IMR-90 (cell line): ENCODE results near the gene COL23A1. TPM values are rescaled to one million over a fixed set of nuclear protein-coding genes. Genes with fewer than 3 reads are reported as not detected.

Source experiments
- ATAC-seq: fragments of 200-7000 bp; cut with Tn5 transposase; 2 replicates; pipeline ENCODE4 v1.9.1; 2020; ENCODE audit warnings: low read depth, mild to moderate bottlenecking, moderate library complexity
- BruUV-seq: library from RNA; stranded (reverse); fragments of 400-500 nt; replicated peaks from 2 replicates; lab custom pipeline; 2021; lab: Mats Ljungman, UMichigan
- CTCF ChIA-PET: fragments of 300-600 bp; formaldehyde crosslinking; extraction: SDS; loops from one replicate; lab custom pipeline; 2021; ENCODE audit warnings: antibody characterized with exemption; lab: Yijun Ruan, JAX
- POLR2A ChIA-PET: fragments of 300-600 bp; sonication (Branson Sonifier 250); formaldehyde crosslinking; loops from one replicate; lab custom pipeline; 2022; ENCODE audit warnings: antibody characterized with exemption; ENCODE audit not compliant: unreplicated experiment; lab: Charles Lee
- DNase-seq: peaks from one replicate; pipeline ENCODE4 v3.0.0; 2013
- H2AFZ ChIP-seq: replicated peaks from 2 replicates; pipeline ENCODE3; 2013; ENCODE audit warnings: low read length, mild to moderate bottlenecking; ENCODE audit not compliant: poor library complexity
- H2AK5ac ChIP-seq: 2 replicates; pipeline ENCODE4 v1.6.1; 2013; ENCODE audit warnings: low read depth, low read length, inconsistent platforms
- H2AK9ac ChIP-seq: replicated peaks from 2 replicates; pipeline ENCODE3; 2013; ENCODE audit warnings: mild to moderate bottlenecking, low read depth, low read length, moderate library complexity; ENCODE audit not compliant: poor library complexity
- H2BK120ac ChIP-seq: 2 replicates; pipeline ENCODE4 v1.6.1; 2013; ENCODE audit warnings: low read depth, low read length, inconsistent platforms
- H2BK15ac ChIP-seq: 3 replicates; pipeline ENCODE4 v1.6.1; 2013; ENCODE audit warnings: low read depth, low read length, inconsistent platforms
- H2BK20ac ChIP-seq: 2 replicates; pipeline ENCODE4 v1.6.1; 2013; ENCODE audit warnings: low read depth, mild to moderate bottlenecking, inconsistent platforms, low read length, moderate library complexity
- H2BK5ac ChIP-seq: 2 replicates; pipeline ENCODE4 v1.6.1; 2013; ENCODE audit warnings: mild to moderate bottlenecking, low read depth, low read length, inconsistent platforms; ENCODE audit not compliant: poor library complexity, severe bottlenecking
- H3K14ac ChIP-seq: replicated peaks from 2 replicates; pipeline ENCODE4 v1.6.1; 2013; ENCODE audit warnings: low read depth, low read length, inconsistent platforms
- H3K18ac ChIP-seq: 2 replicates; pipeline ENCODE4 v1.6.1; 2013; ENCODE audit warnings: low read depth, low read length, control low read depth
- H3K23ac ChIP-seq: 2 replicates; pipeline ENCODE4 v1.6.1; 2013; ENCODE audit warnings: low read depth, low read length, inconsistent platforms
- H3K27ac ChIP-seq: 2 replicates; pipeline ENCODE4 v1.5.1; 2013; ENCODE audit warnings: mild to moderate bottlenecking, control low read depth, low read length; ENCODE audit not compliant: insufficient read depth
- H3K27me3 ChIP-seq: 2 replicates; pipeline ENCODE4 v1.6.1; 2013; ENCODE audit warnings: low read length; ENCODE audit not compliant: control insufficient read depth, insufficient read depth
- H3K36me3 ChIP-seq: 2 replicates; pipeline ENCODE4 v1.6.1; 2013; ENCODE audit warnings: low read length, mixed read lengths; ENCODE audit not compliant: control insufficient read depth, insufficient read depth
- H3K4ac ChIP-seq: 2 replicates; pipeline ENCODE4 v1.6.1; 2013; ENCODE audit warnings: low read depth, low read length, inconsistent platforms
- H3K4me1 ChIP-seq: 2 replicates; pipeline ENCODE4 v1.6.1; 2013; ENCODE audit warnings: low read length, mixed read lengths; ENCODE audit not compliant: control insufficient read depth, insufficient read depth
- H3K4me2 ChIP-seq: 2 replicates; pipeline ENCODE4 v1.6.1; 2013; ENCODE audit warnings: low read depth, mild to moderate bottlenecking, control low read depth, low read length, moderate library complexity
- H3K4me3 ChIP-seq: 2 replicates; pipeline ENCODE4 v1.5.1; 2013; ENCODE audit warnings: low read depth, mild to moderate bottlenecking, control low read depth, low read length, moderate library complexity; ENCODE audit not compliant: insufficient read depth
- H3K56ac ChIP-seq: 2 replicates; pipeline ENCODE4 v1.6.1; 2013; ENCODE audit warnings: low read length, inconsistent platforms; ENCODE audit not compliant: insufficient read depth; ENCODE audit errors: extremely low read depth
- H3K79me1 ChIP-seq, 2 experiments: 2 replicates each; pipeline ENCODE4 v1.6.1; 2013; ENCODE audit warnings: low read length in 2 of 2, inconsistent platforms in 1 of 2, low read depth in 1 of 2
- H3K9ac ChIP-seq: 2 replicates; pipeline ENCODE4 v1.6.1; 2013; ENCODE audit warnings: low read depth, low read length, control low read depth
- H3K9me1 ChIP-seq: 2 replicates; pipeline ENCODE4 v1.6.1; 2013; ENCODE audit warnings: low read length, inconsistent platforms; ENCODE audit not compliant: insufficient read depth
- H3K9me3 ChIP-seq: 2 replicates; pipeline ENCODE4 v1.6.1; 2013; ENCODE audit warnings: low read length; ENCODE audit not compliant: control insufficient read depth, insufficient read depth
- H4K20me1 ChIP-seq: 2 replicates; pipeline ENCODE4 v1.6.1; 2013; ENCODE audit warnings: low read length, inconsistent platforms; ENCODE audit not compliant: insufficient read depth
- H4K5ac ChIP-seq: 2 replicates; pipeline ENCODE4 v1.6.1; 2013; ENCODE audit warnings: mild to moderate bottlenecking, low read depth, low read length, control low read depth
- H4K8ac ChIP-seq, 2 experiments: 2 replicates each; pipeline ENCODE4 v1.6.1; 2013; ENCODE audit warnings: low read depth in 2 of 2, low read length in 2 of 2, control low read depth in 1 of 2, inconsistent platforms in 1 of 2
- H4K91ac ChIP-seq: 2 replicates; pipeline ENCODE4 v1.6.1; 2013; ENCODE audit warnings: low read depth, low read length, inconsistent platforms; ENCODE audit not compliant: insufficient read depth
- BHLHE40 ChIP-seq: fragments of 150-350 bp; IDR thresholded peaks from 2 replicates; pipeline ENCODE4 v1.6.1; 2016; ENCODE audit warnings: mild to moderate bottlenecking, low read depth, low read length
- CEBPB ChIP-seq: IDR thresholded peaks from 2 replicates; pipeline ENCODE4 v1.6.1; 2012; ENCODE audit warnings: low read depth, low read length, improper control_type of control experiment
- CHD1 ChIP-seq: IDR thresholded peaks from 2 replicates; pipeline ENCODE4 v1.6.1; 2012; ENCODE audit warnings: low read depth, low read length, improper control_type of control experiment
- FOS ChIP-seq: fragments of 150-350 bp; IDR thresholded peaks from 2 replicates; pipeline ENCODE4 v1.6.1; 2016; ENCODE audit warnings: low read depth, low read length
- MAFK ChIP-seq: IDR thresholded peaks from 2 replicates; pipeline ENCODE4 v1.6.1; 2012; ENCODE audit warnings: low read depth, low read length, improper control_type of control experiment
- MXI1 ChIP-seq: IDR thresholded peaks from 2 replicates; pipeline ENCODE4 v1.6.1; 2012; ENCODE audit warnings: low read depth, mild to moderate bottlenecking, low read length, moderate library complexity, borderline replicate concordance
- NFE2L2 ChIP-seq: fragments of 150-350 bp; IDR thresholded peaks from 2 replicates; pipeline ENCODE4 v1.6.1; 2016; ENCODE audit warnings: low read depth, mild to moderate bottlenecking, low read length
- POLR2A ChIP-seq: IDR thresholded peaks from 2 replicates; pipeline ENCODE4 v1.6.1; 2012; ENCODE audit warnings: mild to moderate bottlenecking, low read depth, low read length
- RAD21 ChIP-seq: IDR thresholded peaks from 2 replicates; pipeline ENCODE4 v1.6.1; 2012; ENCODE audit warnings: low read length, improper control_type of control experiment
- WGBS, 2 experiments: methylation state at CpG; one replicate each; pipeline versions ENCODE4 v1.1.5 to v1.1.7; 2013; ENCODE audit warnings: missing lambda C conversion rate in 2 of 2; ENCODE audit not compliant: insufficient read length in 1 of 2; ENCODE audit errors: extremely low coverage in 2 of 2; 5-methylcytosine and 5-hydroxymethylcytosine counted together
- dilution Hi-C: fragments of 300-500 bp; cut with HindIII; formaldehyde crosslinking; loops from one replicate; pipeline ENCODE4 v1.14.3; 2018; ENCODE audit warnings: low sequenced_read_pairs; ENCODE audit not compliant: unreplicated experiment
- in situ Hi-C: fragments of 300-500 bp; cut with MboI; formaldehyde crosslinking; loops from 3 replicates; pipeline ENCODE4 v1.14.3; 2019; ENCODE audit warnings: low sequenced_read_pairs, inconsistent platforms, mixed read lengths
- intact Hi-C: fragments of 100-400 bp; cut with micrococcal nuclease; formaldehyde crosslinking; loops from 2 replicates; pipeline ENCODE4 v1.10.0; 2022
- polyA plus RNA-seq, 3 experiments: library from polyadenylated mRNA; depleted of rRNA; stranded (reverse); fragments of >200 nt; gene quantifications; 2 replicates each; pipeline ENCODE4 v1.2.3, GENCODE V29; 2012; ENCODE audit warnings: low replicate concordance in 1 of 3
- total RNA-seq: library from RNA; depleted of rRNA; stranded (reverse); fragments of >200 nt; gene quantifications from 2 replicates; pipeline ENCODE4 v1.2.3, GENCODE V29; 2012
- TF ChIP-seq, protein P1 (sequence below): fragments of 150-350 bp; IDR thresholded peaks from 2 replicates; pipeline ENCODE4 v1.6.1; 2016; ENCODE audit warnings: low read depth, mild to moderate bottlenecking, low read length, moderate library complexity, borderline replicate concordance
- TF ChIP-seq, protein P2 (sequence below): fragments of 150-350 bp; IDR thresholded peaks from 2 replicates; pipeline ENCODE4 v1.6.1; 2017; ENCODE audit warnings: mild to moderate bottlenecking, antibody characterized with exemption, low read length, low read depth
- TF ChIP-seq, protein P3 (sequence below): conservative IDR thresholded peaks from 2 replicates; pipeline ENCODE4 v1.5.1; 2012; ENCODE audit warnings: mild to moderate bottlenecking, low read depth, low read length, improper control_type of control experiment

Gene COL23A1
- total and polyA plus RNA-seq, 2 of the 4 experiments (the other 2 are of a cell fraction): not detected

DNA sequence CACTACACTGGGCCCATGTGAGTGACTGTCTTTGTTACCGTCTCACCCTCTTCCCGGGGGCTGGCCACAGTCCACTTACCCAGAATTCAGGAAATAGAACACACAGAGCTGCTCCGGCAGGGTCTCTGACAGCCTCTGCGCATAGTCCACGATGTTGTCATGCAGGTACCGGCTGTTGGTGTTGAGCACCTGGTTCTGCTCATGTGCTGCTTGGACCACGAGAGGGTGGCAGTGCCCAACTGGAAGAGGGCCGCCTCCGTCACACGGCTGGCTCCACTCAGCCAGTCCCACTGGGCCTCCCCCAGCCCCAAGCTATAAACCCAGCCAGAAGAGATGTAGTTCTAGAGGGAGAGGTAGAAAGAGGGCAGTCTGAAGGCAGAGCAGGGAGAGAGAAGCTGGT, 360.3 kb downstream of the COL23A1 start:
- H3K4me2 ChIP-seq: no peak overlapping the region
- peaks cover 21 to 57% of the 10 kb centered on the region in 2 experiments for H3K79me1 ChIP-seq
- ChIA-PET CTCF (no interaction called here), POLR2A (no interaction called here)
- no peak overlapping the region for H2AFZ ChIP-seq
- dilution Hi-C loops (no loop called here), in situ Hi-C loops (no loop called here), intact Hi-C loops (loop anchor here (5.0 kb wide), 1 partner anchor 397 kb away; the partner anchor contains the start of gene CLK4)
- H3K4me1 ChIP-seq: peaks cover 9% of the 10 kb centered on the region
- DNase-seq (no peak), ATAC-seq (no peak)
- H3K9ac ChIP-seq: no peak overlapping the region
- H3K23ac ChIP-seq: no peak overlapping the region
- H3K9me3 ChIP-seq: 0 out of 2 replicates have a peak, but pooled peaks cover 2% of the 10 kb centered on the region
- no peak overlapping the region for H3K56ac ChIP-seq
- no peak overlapping the region for H4K91ac ChIP-seq
- H2AK5ac ChIP-seq: no peak overlapping the region
- H2AK9ac ChIP-seq: no peak overlapping the region
- no peak overlapping the region for H4K5ac ChIP-seq
- H3K27me3 ChIP-seq: no peaks in the 10 kb centered on the region
- no peak for TF ChIP-seq MAFK
- no peak for TF ChIP-seq BHLHE40
- TF ChIP-seq FOS: no peak
- no peak for TF ChIP-seq POLR2A
- TF ChIP-seq, protein P1, sequence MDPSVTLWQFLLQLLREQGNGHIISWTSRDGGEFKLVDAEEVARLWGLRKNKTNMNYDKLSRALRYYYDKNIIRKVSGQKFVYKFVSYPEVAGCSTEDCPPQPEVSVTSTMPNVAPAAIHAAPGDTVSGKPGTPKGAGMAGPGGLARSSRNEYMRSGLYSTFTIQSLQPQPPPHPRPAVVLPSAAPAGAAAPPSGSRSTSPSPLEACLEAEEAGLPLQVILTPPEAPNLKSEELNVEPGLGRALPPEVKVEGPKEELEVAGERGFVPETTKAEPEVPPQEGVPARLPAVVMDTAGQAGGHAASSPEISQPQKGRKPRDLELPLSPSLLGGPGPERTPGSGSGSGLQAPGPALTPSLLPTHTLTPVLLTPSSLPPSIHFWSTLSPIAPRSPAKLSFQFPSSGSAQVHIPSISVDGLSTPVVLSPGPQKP: no peak
- TF ChIP-seq, protein P2, sequence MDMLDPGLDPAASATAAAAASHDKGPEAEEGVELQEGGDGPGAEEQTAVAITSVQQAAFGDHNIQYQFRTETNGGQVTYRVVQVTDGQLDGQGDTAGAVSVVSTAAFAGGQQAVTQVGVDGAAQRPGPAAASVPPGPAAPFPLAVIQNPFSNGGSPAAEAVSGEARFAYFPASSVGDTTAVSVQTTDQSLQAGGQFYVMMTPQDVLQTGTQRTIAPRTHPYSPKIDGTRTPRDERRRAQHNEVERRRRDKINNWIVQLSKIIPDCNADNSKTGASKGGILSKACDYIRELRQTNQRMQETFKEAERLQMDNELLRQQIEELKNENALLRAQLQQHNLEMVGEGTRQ: no peak
- no peak for TF ChIP-seq MXI1
- TF ChIP-seq CHD1: no peak
- TF ChIP-seq, protein P3, sequence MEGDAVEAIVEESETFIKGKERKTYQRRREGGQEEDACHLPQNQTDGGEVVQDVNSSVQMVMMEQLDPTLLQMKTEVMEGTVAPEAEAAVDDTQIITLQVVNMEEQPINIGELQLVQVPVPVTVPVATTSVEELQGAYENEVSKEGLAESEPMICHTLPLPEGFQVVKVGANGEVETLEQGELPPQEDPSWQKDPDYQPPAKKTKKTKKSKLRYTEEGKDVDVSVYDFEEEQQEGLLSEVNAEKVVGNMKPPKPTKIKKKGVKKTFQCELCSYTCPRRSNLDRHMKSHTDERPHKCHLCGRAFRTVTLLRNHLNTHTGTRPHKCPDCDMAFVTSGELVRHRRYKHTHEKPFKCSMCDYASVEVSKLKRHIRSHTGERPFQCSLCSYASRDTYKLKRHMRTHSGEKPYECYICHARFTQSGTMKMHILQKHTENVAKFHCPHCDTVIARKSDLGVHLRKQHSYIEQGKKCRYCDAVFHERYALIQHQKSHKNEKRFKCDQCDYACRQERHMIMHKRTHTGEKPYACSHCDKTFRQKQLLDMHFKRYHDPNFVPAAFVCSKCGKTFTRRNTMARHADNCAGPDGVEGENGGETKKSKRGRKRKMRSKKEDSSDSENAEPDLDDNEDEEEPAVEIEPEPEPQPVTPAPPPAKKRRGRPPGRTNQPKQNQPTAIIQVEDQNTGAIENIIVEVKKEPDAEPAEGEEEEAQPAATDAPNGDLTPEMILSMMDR: no peak
- TF ChIP-seq CEBPB: no peak
- no peak for TF ChIP-seq NFE2L2
- TF ChIP-seq RAD21: no peak
- H3K36me3 ChIP-seq: peaks cover 36% of the 10 kb centered on the region
- WGBS, 2 experiments: 88% methylated on average over 3 of the region's 10 CpGs; no CpG with 5 or more reads in 1 of the 2 experiments
- no peak overlapping the region for H3K14ac ChIP-seq
- no peak overlapping the region for H3K27ac ChIP-seq
- BruUV-seq: no TSS peak
- H3K4me3 ChIP-seq: no peak overlapping the region
- peaks cover 18% of the 10 kb centered on the region for H3K9me1 ChIP-seq
- H2BK5ac ChIP-seq: no peak overlapping the region
- H2BK20ac ChIP-seq: no peak overlapping the region
- H3K18ac ChIP-seq: no peak overlapping the region
- H4K20me1 ChIP-seq: peaks cover 6% of the 10 kb centered on the region; the same call in 1 of the 2 replicates
- H4K8ac ChIP-seq: no peak overlapping the region
- no peak overlapping the region for H2BK120ac ChIP-seq
- no peak overlapping the region for H2BK15ac ChIP-seq
- no peak overlapping the region for H3K4ac ChIP-seq
